ENCODE results near the gene KIF26B.

KIF26B gene

GRCh38 chr1:245245021-245245667, 90.4 kb downstream of the KIF26B start:
- no peak for DNase-seq

GRCh38 chr1:245246433-245246832, 91.6 kb downstream of the KIF26B start:
- no peak for DNase-seq

- DNase-seq, result no peak
Observed at GRCh38 chr1:245247356-245247755, 92.6 kb downstream of the KIF26B start.

GRCh38 chr1:245247801-245248200, 93.0 kb downstream of the KIF26B start:
- DNase-seq, result no peak

- DNase-seq, result no peak
Observed at GRCh38 chr1:245248231-245248731, 93.5 kb downstream of the KIF26B start.

- DNase-seq, result no peak
Observed at GRCh38 chr1:245255783-245256182, 101.0 kb downstream of the KIF26B start.

GRCh38 chr1:245256528-245256927, 101.7 kb downstream of the KIF26B start:
- DNase-seq, result no peak

GRCh38 chr1:245258271-245258920, 103.6 kb downstream of the KIF26B start:
- no peak for DNase-seq

GRCh38 chr1:245260110-245260882, 105.5 kb downstream of the KIF26B start:
- no peak for DNase-seq

- DNase-seq, result no peak
Observed at GRCh38 chr1:245260883-245261282, 106.1 kb downstream of the KIF26B start.

- no peak for DNase-seq
Observed at GRCh38 chr1:245261786-245262185, 107.0 kb downstream of the KIF26B start.

GRCh38 chr1:245263529-245264095, 108.8 kb downstream of the KIF26B start:
- DNase-seq, result no peak

GRCh38 chr1:245264226-245264625, 109.4 kb downstream of the KIF26B start:
- no peak for DNase-seq

GRCh38 chr1:245266105-245266504, 111.3 kb downstream of the KIF26B start:
- DNase-seq, result no peak

GRCh38 chr1:245270063-245270462, 115.3 kb downstream of the KIF26B start:
- DNase-seq, result no peak

- DNase-seq, result no peak
Observed at GRCh38 chr1:245270972-245271371, 116.2 kb downstream of the KIF26B start.

- DNase-seq, result no peak
Observed at GRCh38 chr1:245272676-245273075, 117.9 kb downstream of the KIF26B start.

GRCh38 chr1:245276445-245276844, 121.7 kb downstream of the KIF26B start:
- DNase-seq, result no peak

- no peak for DNase-seq
Observed at GRCh38 chr1:245277276-245277675, 122.5 kb downstream of the KIF26B start.

- DNase-seq, result no peak
Observed at GRCh38 chr1:245278846-245279245, 124.1 kb downstream of the KIF26B start.

- DNase-seq, result no peak
Observed at GRCh38 chr1:245279346-245279745, 124.6 kb downstream of the KIF26B start.

GRCh38 chr1:245283001-245283400, 128.2 kb downstream of the KIF26B start:
- DNase-seq, result no peak

GRCh38 chr1:245285168-245285567, 130.4 kb downstream of the KIF26B start:
- DNase-seq, result no peak

Measured in stimulated activated CD4-positive, alpha-beta T cell treated with anti-CD3 and anti-CD28 coated beads, Interleukin-4, amount 100 ng/mL, for 24 hours (primary cell).